Cardiac muscle cell (in vitro differentiated cells and primary cell): ENCODE data around the gene PMPCB. TPM values are rescaled to one million over a fixed set of nuclear protein-coding genes. Genes with fewer than 3 reads are reported as not detected.

Experiments
- DNase-seq, 2 donors: peaks; one replicate each; pipeline versions ENCODE4 v3.0.0 to v3.0.0-alpha.2; 2010 to 2017; ENCODE audit warnings: low read depth in 1 of 2, low spot score in 1 of 2
- H3K27ac ChIP-seq: fragments of 200-600 bp; sonication (generic); 2 replicates; pipeline ENCODE4 v1.5.1; 2016
- H3K27me3 ChIP-seq: fragments of 200-600 bp; sonication (generic); 2 replicates; pipeline ENCODE4 v1.6.0; 2016; ENCODE audit warnings: control low read depth
- H3K36me3 ChIP-seq: fragments of 200-600 bp; sonication (generic); 2 replicates; pipeline ENCODE4 v1.5.1; 2016; ENCODE audit warnings: control low read depth
- H3K4me1 ChIP-seq: fragments of 200-600 bp; sonication (generic); 2 replicates; pipeline ENCODE4 v1.8.1; 2017; ENCODE audit warnings: low read depth, mild to moderate bottlenecking, mixed run types
- H3K4me3 ChIP-seq: fragments of 200-600 bp; sonication (generic); 2 replicates; pipeline ENCODE4 v1.5.1; 2016; ENCODE audit warnings: mild to moderate bottlenecking
- H3K9me3 ChIP-seq: fragments of 200-600 bp; sonication (generic); 2 replicates; pipeline ENCODE4 v1.5.1; 2017; ENCODE audit warnings: low read depth, mild to moderate bottlenecking, control low read depth
- CTCF ChIP-seq: IDR thresholded peaks from 2 replicates; pipeline ENCODE4 v1.5.1; 2012; ENCODE audit warnings: low read depth, mild to moderate bottlenecking, low read length
- polyA plus RNA-seq: library from polyadenylated mRNA; unstranded; fragments of >200 nt; fragmentation: Nextera tagmentation; extraction: Ambion mirVana; gene quantifications from 2 replicates; pipeline ENCODE4 v1.2.1, GENCODE V29; 2016
- total RNA-seq: library from RNA; depleted of rRNA; stranded (reverse); fragments of >200 nt; gene quantifications from 2 replicates; pipeline ENCODE4 v1.2.3, GENCODE V29; 2016

PMPCB gene
- total and polyA plus RNA-seq, 2 experiments from 2014 or later: 67.4 to 92.2 TPM

GRCh38 chr7:103307503-103308231, 10.4 kb downstream of the PMPCB start:
- Histone ChIP-seq H3K27me3 (no peaks in the 10 kb centered on the region), H3K4me1 (no peaks in the 10 kb centered on the region), H3K9me3 (no peaks in the 10 kb centered on the region), H3K4me3 (no peak overlapping the region), H3K36me3 (peaks cover 90% of the 10 kb centered on the region), H3K27ac (no peak overlapping the region)
- no peak for TF ChIP-seq CTCF
- DNase-seq: no peak

- H3K27ac ChIP-seq: no peak overlapping the region
Measured at GRCh38 chr7:103314852-103315251, 17.6 kb downstream of the PMPCB start.

GRCh38 chr7:103316380-103316941, 19.2 kb downstream of the PMPCB start:
- H3K4me1 ChIP-seq: peaks cover 10% of the 10 kb centered on the region
- H3K4me3 ChIP-seq: no peak overlapping the region
- no peaks in the 10 kb centered on the region for H3K9me3 ChIP-seq
- DNase-seq: no peak
- no peak for TF ChIP-seq CTCF
- H3K36me3 ChIP-seq: peaks cover 81% of the 10 kb centered on the region
- no peaks in the 10 kb centered on the region for H3K27me3 ChIP-seq
- peak overlapping the region; percentile 69 for H3K27ac ChIP-seq

More at GRCh38 chr7:103314852-103315251, 17.6 kb downstream of the PMPCB start:
- Histone ChIP-seq H3K4me3 (no peak overlapping the region), H3K4me1 (peaks cover 10% of the 10 kb centered on the region), H3K27me3 (no peaks in the 10 kb centered on the region), H3K9me3 (no peaks in the 10 kb centered on the region), H3K36me3 (peaks cover 82% of the 10 kb centered on the region)
- DNase-seq: no peak
- TF ChIP-seq CTCF: no peak

GRCh38 chr7:103317009-103317408, 19.8 kb downstream of the PMPCB start:
- Histone ChIP-seq H3K4me3 (no peak overlapping the region), H3K27me3 (no peaks in the 10 kb centered on the region), H3K4me1 (peaks cover 10% of the 10 kb centered on the region), H3K36me3 (peaks cover 80% of the 10 kb centered on the region), H3K9me3 (no peaks in the 10 kb centered on the region), H3K27ac (peak overlapping the region; percentile 69)
- peak in 1 of 2 donors; percentile 3 for DNase-seq
- TF ChIP-seq CTCF: no peak

- no peak for DNase-seq
- peaks cover 54% of the 10 kb centered on the region for H3K36me3 ChIP-seq
- TF ChIP-seq CTCF: no peak
- H3K4me1 ChIP-seq: no peaks in the 10 kb centered on the region
- no peak overlapping the region for H3K4me3 ChIP-seq
- H3K27ac ChIP-seq: no peak overlapping the region
- H3K9me3 ChIP-seq: no peaks in the 10 kb centered on the region
- H3K27me3 ChIP-seq: no peaks in the 10 kb centered on the region
Measured at GRCh38 chr7:103325744-103326143, 28.5 kb downstream of the PMPCB start.
